ENCODE results near the gene NCOA5. TPM values are rescaled to one million over a fixed set of nuclear protein-coding genes. Genes with fewer than 3 reads are reported as not detected.
A peak's percentile ranks its signal among the peaks of the same experiment; 100 is the strongest.

Gene NCOA5
- total and polyA plus RNA-seq, 10 of the 15 experiments (the other 5 are each of a cell fraction or from before 2014, with no cell fraction given): 7.7 to 38.1 (median 30.1) TPM

- under 1% methylated on average over 31 of the region's 31 CpGs for WGBS (ENCODE audit: insufficient coverage, insufficient replicate concordance, low lambda C conversion rate, missing lambda C conversion rate)
- SMC1A ChIA-PET (ENCODE audit: uncharacterized antibody, unreplicated experiment): interaction anchor here (1.1 to 2.3 kb wide), 7 partner anchors 10 to 75 kb away, joined by 4 to 17 read pairs (median 9); no protein-coding TSS in a partner anchor
- in situ Hi-C loops (cut with MboI): no loop called here
Measured at GRCh38 chr20:46089167-46089416, 670 bp downstream of the NCOA5 start.

More at GRCh38 chr20:46089167-46089416, 670 bp downstream of the NCOA5 start:
- CTCF ChIA-PET: interaction anchor here (0.7 to 3.3 kb wide), 14 partner anchors 9 to 120 kb away, joined by 3 to 18 read pairs (median 6); partner anchors contain the start of gene CD40
- no peak for DNase-seq (ENCODE audit: low read depth, low spot score)
- Histone ChIP-seq H3K9me3 (replicated peaks; ENCODE audit: control insufficient read depth, insufficient read depth, low read length) (no peaks in the 10 kb centered on the region), H4K20me1 (ENCODE audit: control insufficient read depth, insufficient read depth) (peaks cover 3% of the 10 kb centered on the region), H3K4me1 (ENCODE audit: control insufficient read depth, insufficient read depth, low read length) (peaks cover 3% of the 10 kb centered on the region; the same call in 1 of the 2 replicates), H3K27me3 (replicated peaks in 1 of 2; ENCODE audit: control insufficient read depth in 2 of 2, insufficient read depth in 2 of 2, low read length in 1 of 2) (no peaks in the 10 kb centered on the region), H2AFZ (ENCODE audit: control insufficient read depth, low read depth, low read length) (peak overlapping the region; percentile 85; the same call in 1 of the 2 replicates), H3K79me2 (ENCODE audit: control insufficient read depth, insufficient read depth, low read length) (peaks cover 56% of the 10 kb centered on the region), H3K4me3 (peak overlapping the region; percentile 80), H3K9ac (ENCODE audit: control insufficient read depth, insufficient read depth, low read length) (peak overlapping the region; percentile 75), H3K4me2 (ENCODE audit: control insufficient read depth, insufficient read depth) (peak overlapping the region; percentile 23), H3K27ac (ENCODE audit: control insufficient read depth, insufficient read depth) (peak overlapping the region; percentile 94), H3K36me3 (ENCODE audit: control insufficient read depth in 2 of 2, insufficient read depth in 2 of 2, low read length in 1 of 2) (no peaks in the 10 kb centered on the region)
- no peak for TF ChIP-seq ASH2L (IDR thresholded peaks at IDR 0.05; ENCODE audit: borderline replicate concordance, low read depth)
- no peak for TF ChIP-seq MYB (IDR thresholded peaks at IDR 0.05; ENCODE audit: borderline replicate concordance, low read depth, low read length)
- TF ChIP-seq EED (IDR thresholded peaks at IDR 0.05; ENCODE audit: low read depth): no peak
- TF ChIP-seq RUNX3 (IDR thresholded peaks at IDR 0.05; ENCODE audit: low read length): peak; percentile 65
- TF ChIP-seq IKZF2 (IDR thresholded peaks at IDR 0.05): peak; percentile 24 to 32; a peak in 1 of 4 replicates
- TF ChIP-seq NBN (IDR thresholded peaks at IDR 0.05): peak; percentile 52; the same call in 1 of the 2 replicates
- TF ChIP-seq IRF5 (IDR thresholded peaks at IDR 0.05; ENCODE audit: borderline replicate concordance): peak; percentile 52
- TF ChIP-seq SPI1 (IDR thresholded peaks at IDR 0.05; ENCODE audit: borderline replicate concordance, insufficient read depth, low read depth, low read length): peak; percentile 42; the same call in 1 of the 2 replicates
- TF ChIP-seq MLLT1 (IDR thresholded peaks at IDR 0.05): 0 out of 2 replicates have a peak, but pooled peaks have one; percentile 22
- TF ChIP-seq SUZ12 (IDR thresholded peaks at IDR 0.05; ENCODE audit: unreplicated experiment): no peak
- TF ChIP-seq ATF2 (IDR thresholded peaks at IDR 0.05; ENCODE audit: low read length): no peak
- peak; percentile 53 for ATAC-seq
- intact Hi-C loops (cut with micrococcal nuclease; ENCODE audit: unreplicated experiment): loop anchor here (5.0 kb wide), 1 partner anchor 117 kb away; the partner anchor contains the start of gene ZNF335
- POLR2A ChIA-PET: interaction anchor here (0.8 to 1.8 kb wide), 6 partner anchors 10 to 32 kb away, joined by 3 to 8 read pairs (median 4); partner anchors contain the start of gene CD40
- no peak for FAIRE-seq
- RAD21 ChIA-PET (ENCODE audit: unreplicated experiment): interaction anchor here (1.0 to 2.0 kb wide), 5 partner anchors 18 to 74 kb away, joined by 3 to 9 read pairs (median 4); partner anchors contain the start of gene CD40
- no TSS peak for BruUV-seq (replicated peaks)

Measured in GM12878 (cell line).